Esophagus (tissue), 2 donors: ENCODE measurements around the gene ROGDI. TPM values are rescaled to one million over a fixed set of nuclear protein-coding genes. Genes with fewer than 3 reads are reported as not detected.

Experiments
- H3K27ac ChIP-seq, 2 donors: one replicate each; pipeline ENCODE4 v1.5.1; 2013; ENCODE audit warnings: low read depth in 2 of 2, mild to moderate bottlenecking in 2 of 2, inconsistent platforms in 1 of 2, low read length in 1 of 2, moderate library complexity in 1 of 2
- H3K27me3 ChIP-seq, 2 donors: one replicate each; pipeline ENCODE4 v1.6.1; 2013; ENCODE audit warnings: low read length in 2 of 2, control low read depth in 1 of 2, mild to moderate bottlenecking in 1 of 2; ENCODE audit not compliant: insufficient read depth in 2 of 2, control insufficient read depth in 1 of 2
- H3K36me3 ChIP-seq, 2 donors: one replicate each; pipeline ENCODE4 v1.6.1; 2013; ENCODE audit warnings: low read length in 1 of 2; ENCODE audit not compliant: control insufficient read depth in 2 of 2, insufficient read depth in 2 of 2
- H3K4me1 ChIP-seq, 2 donors: one replicate each; pipeline ENCODE4 v1.6.1; 2013; ENCODE audit warnings: low read length in 1 of 2; ENCODE audit not compliant: control insufficient read depth in 2 of 2, insufficient read depth in 2 of 2
- H3K4me3 ChIP-seq, 2 donors: one replicate each; pipeline ENCODE4 v1.5.1; 2013; ENCODE audit warnings: low read length in 2 of 2, mild to moderate bottlenecking in 2 of 2, low read depth in 1 of 2, moderate library complexity in 1 of 2
- H3K9me3 ChIP-seq, 2 donors: one replicate each; pipeline ENCODE4 v1.6.1; 2013; ENCODE audit warnings: mild to moderate bottlenecking in 2 of 2, low read depth in 1 of 2, low read length in 1 of 2, moderate library complexity in 1 of 2; ENCODE audit not compliant: control insufficient read depth in 2 of 2, insufficient read depth in 1 of 2
- WGBS, 2 donors: extraction: QIAGEN DNeasy Blood & Tissue Kit; methylation state at CpG; one replicate each; pipeline ENCODE4 v1.1.7; 2013; 5-methylcytosine and 5-hydroxymethylcytosine counted together
- polyA plus RNA-seq, 2 donors: library from polyadenylated mRNA; stranded (reverse); fragments of 200-250 nt; gene quantifications; one replicate each; pipeline ENCODE4 v1.2.3, GENCODE V29; 2013
- donor health status: healthy with polysubstance abuse.
- donor health status: Bipolar disorder and iron deficiency.

Gene ROGDI
- 10 to 100 TPM; 28.7 to 49.5 TPM for polyA plus RNA-seq

GRCh38 chr16:4801962-4802658 is at the start of gene ROGDI:
TSS of gene ROGDI (minus strand) at chr16:4802633. CDS start at chr16:4802571, 62 bp downstream.
- H3K4me3 ChIP-seq, result peak within 1 kb of the TSS; percentile 66 to 75
- peak within 1 kb of the TSS; percentile 92 to 96 for H3K27ac ChIP-seq
- WGBS, 2 donors, result 1% methylated on average over 64 to 70 of the region's 70 CpGs
- H3K4me1 ChIP-seq, result peaks cover 0 to 16% of the 10 kb centered on the region in 2 donors
- no peaks in the 10 kb centered on the region for H3K27me3 ChIP-seq
- no peaks in the 10 kb centered on the region for H3K9me3 ChIP-seq
- H3K36me3 ChIP-seq, result peaks cover 14 to 33% of the 10 kb centered on the region in 2 donors

- H3K27me3 ChIP-seq, result no peaks in the 10 kb centered on the region
- H3K36me3 ChIP-seq, result peaks cover 4% of the 10 kb centered on the region in 2 donors
- WGBS, 2 donors, result 60 to 62% methylated on average over 3 of the region's 3 CpGs
- H3K27ac ChIP-seq, result no peak overlapping the region
- H3K9me3 ChIP-seq, result no peaks in the 10 kb centered on the region
- H3K4me3 ChIP-seq, result no peak overlapping the region
- peaks cover 0 to 4% of the 10 kb centered on the region in 2 donors for H3K4me1 ChIP-seq
Observed at GRCh38 chr16:4850211-4850610, 47.8 kb upstream of the ROGDI start.

GRCh38 chr16:4847774-4848587 is 45.5 kb upstream of the ROGDI start:
- WGBS, 2 donors, result 0 to 1% methylated on average over 82 to 83 of the region's 83 CpGs

GRCh38 chr16:4846901-4847773 is 44.7 kb upstream of the ROGDI start, which contains the start of the genes GLYR1 and UBN1:
TSS of gene GLYR1 (minus strand) at chr16:4847288. CDS start at chr16:4847265, 23 bp downstream.
TSS of gene UBN1 (plus strand) at chr16:4847481. CDS start at chr16:4852918, 5,437 bp downstream.
- Histone ChIP-seq H3K4me3 (peak within 1 kb of the TSS; percentile 74 to 86), H3K9me3 (no peaks in the 10 kb centered on the region), H3K4me1 (peaks cover 0 to 4% of the 10 kb centered on the region in 2 donors), H3K27ac (peak within 1 kb of the TSS; percentile 95 to 98), H3K27me3 (no peaks in the 10 kb centered on the region), H3K36me3 (peaks cover 0 to 6% of the 10 kb centered on the region in 2 donors)
- 0 to 1% methylated on average over 94 to 126 of the region's 126 CpGs for WGBS, 2 donors

More at GRCh38 chr16:4847774-4848587, 45.5 kb upstream of the ROGDI start:
- Histone ChIP-seq H3K27me3 (no peaks in the 10 kb centered on the region), H3K4me3 (peak overlapping the region; percentile 74 to 86), H3K27ac (peak overlapping the region; percentile 93 to 95), H3K9me3 (no peaks in the 10 kb centered on the region), H3K36me3 (peaks cover 0 to 1% of the 10 kb centered on the region in 2 donors), H3K4me1 (peaks cover 0 to 4% of the 10 kb centered on the region in 2 donors)

- Histone ChIP-seq H3K27me3 (no peaks in the 10 kb centered on the region), H3K27ac (peak overlapping the region; percentile 95 to 98), H3K4me3 (peak overlapping the region; percentile 74 to 86), H3K36me3 (peaks cover 4 to 6% of the 10 kb centered on the region in 2 donors), H3K4me1 (peaks cover 0 to 4% of the 10 kb centered on the region in 2 donors), H3K9me3 (no peaks in the 10 kb centered on the region)
- 0 to 1% methylated on average over 27 of the region's 27 CpGs for WGBS, 2 donors
Observed at GRCh38 chr16:4846503-4846900, 44.1 kb upstream of the ROGDI start.

- H3K4me3 ChIP-seq, result no peak overlapping the region
- H3K36me3 ChIP-seq, result peaks cover 7 to 17% of the 10 kb centered on the region in 2 donors
Observed at GRCh38 chr16:4840984-4841383, 38.6 kb upstream of the ROGDI start.

GRCh38 chr16:4839942-4840341 is 37.5 kb upstream of the ROGDI start:
- no peaks in the 10 kb centered on the region for H3K27me3 ChIP-seq
- no peak overlapping the region for H3K4me3 ChIP-seq
- no peaks in the 10 kb centered on the region for H3K4me1 ChIP-seq
- H3K27ac ChIP-seq, result no peak overlapping the region
- no peaks in the 10 kb centered on the region for H3K9me3 ChIP-seq
- WGBS, 2 donors, result 67 to 76% methylated on average over 5 of the region's 5 CpGs
- H3K36me3 ChIP-seq, result peaks cover 7 to 17% of the 10 kb centered on the region in 2 donors

More at GRCh38 chr16:4840984-4841383, 38.6 kb upstream of the ROGDI start:
- Histone ChIP-seq H3K27me3 (no peaks in the 10 kb centered on the region), H3K4me1 (no peaks in the 10 kb centered on the region), H3K9me3 (no peaks in the 10 kb centered on the region), H3K27ac (no peak overlapping the region)
- WGBS, 2 donors, result 76 to 79% methylated on average over 5 of the region's 5 CpGs

- Histone ChIP-seq H3K27ac (no peak overlapping the region), H3K4me3 (no peak overlapping the region), H3K27me3 (no peaks in the 10 kb centered on the region), H3K4me1 (no peaks in the 10 kb centered on the region), H3K36me3 (peaks cover 11 to 17% of the 10 kb centered on the region in 2 donors), H3K9me3 (no peaks in the 10 kb centered on the region)
- 82 to 90% methylated on average over 13 of the region's 13 CpGs for WGBS, 2 donors
Observed at GRCh38 chr16:4837733-4838501, 35.5 kb upstream of the ROGDI start.
